CD14-positive monocyte (primary cell): ENCODE measurements around the gene NAB1. TPM values are rescaled to one million over a fixed set of nuclear protein-coding genes. Genes with fewer than 3 reads are reported as not detected.

Source experiments
- DNase-seq, 3 donors: peaks; one replicate each; pipeline ENCODE4 v3.0.0-alpha.2; 2011 to 2022
- H2AFZ ChIP-seq: 2 replicates; pipeline ENCODE4 v1.6.0; 2012; ENCODE audit warnings: mild to moderate bottlenecking, low read depth, low read length, inconsistent platforms; ENCODE audit not compliant: insufficient read depth, poor library complexity, severe bottlenecking
- H3K27ac ChIP-seq, 2 donors: 1 replicate in 1 of 2; 2 replicates in 1 of 2; pipeline ENCODE4 v1.5.1; 2012 to 2013; ENCODE audit warnings: low read length in 2 of 2, control low read depth in 1 of 2, inconsistent platforms in 1 of 2, low read depth in 1 of 2, mild to moderate bottlenecking in 1 of 2
- H3K27me3 ChIP-seq, 2 donors: one replicate each; pipeline versions ENCODE4 v1.6.0 to v1.6.1; 2011 to 2013; ENCODE audit warnings: low read length in 2 of 2; ENCODE audit not compliant: control insufficient read depth in 2 of 2, insufficient read depth in 2 of 2
- H3K36me3 ChIP-seq, 2 donors: replicated peaks in 1 of 2; 1 replicate in 1 of 2; 2 replicates in 1 of 2; pipeline versions ENCODE4 v1.5.1 to v1.6.1; 2012 to 2013; ENCODE audit warnings: low read length in 2 of 2, control low read depth in 1 of 2, inconsistent platforms in 1 of 2, mild to moderate bottlenecking in 1 of 2; ENCODE audit not compliant: insufficient read depth in 2 of 2, control insufficient read depth in 1 of 2
- H3K4me1 ChIP-seq, 2 donors: 1 replicate in 1 of 2; 2 replicates in 1 of 2; pipeline versions ENCODE4 v1.5.1 to v1.6.1; 2012 to 2013; ENCODE audit warnings: low read length in 2 of 2, control low read depth in 1 of 2, inconsistent platforms in 1 of 2, mild to moderate bottlenecking in 1 of 2, moderate library complexity in 1 of 2; ENCODE audit not compliant: insufficient read depth in 2 of 2, control insufficient read depth in 1 of 2
- H3K4me2 ChIP-seq: replicated peaks from 2 replicates; pipeline ENCODE3; 2012; ENCODE audit warnings: low read length, moderate library complexity, mild to moderate bottlenecking; ENCODE audit not compliant: poor library complexity, severe bottlenecking; ENCODE audit errors: extremely low read depth
- H3K4me3 ChIP-seq, 3 experiments: fragments of 200-600 bp in 1 of 3; sonication (generic) in 1 of 3; replicated peaks in 1 of 3; 1 replicate in 2 of 3; 2 replicates in 1 of 3; pipeline ENCODE4 v1.5.1; 2011 to 2013; ENCODE audit warnings: low read length in 3 of 3, mild to moderate bottlenecking in 3 of 3, control low read depth in 2 of 3, low read depth in 2 of 3, inconsistent platforms in 1 of 3, moderate library complexity in 1 of 3
- H3K79me2 ChIP-seq: 2 replicates; pipeline ENCODE4 v1.6.0; 2012; ENCODE audit warnings: mild to moderate bottlenecking, control low read depth, inconsistent platforms, low read length, moderate library complexity; ENCODE audit not compliant: insufficient read depth
- H3K9ac ChIP-seq: 2 replicates; pipeline ENCODE4 v1.6.0; 2017; ENCODE audit warnings: low read length, mild to moderate bottlenecking; ENCODE audit not compliant: insufficient read depth, poor library complexity, severe bottlenecking
- H3K9me3 ChIP-seq, 2 donors: replicated peaks in 1 of 2; 1 replicate in 1 of 2; 2 replicates in 1 of 2; pipeline versions ENCODE4 v1.5.1 to v1.6.1; 2012 to 2013; ENCODE audit warnings: low read length in 2 of 2, control low read depth in 1 of 2; ENCODE audit not compliant: control insufficient read depth in 1 of 2, insufficient read depth in 1 of 2
- H4K20me1 ChIP-seq: 2 replicates; pipeline ENCODE4 v1.6.0; 2012; ENCODE audit warnings: mild to moderate bottlenecking, low read length, control low read depth, moderate library complexity; ENCODE audit not compliant: insufficient read depth
- H3K27ac Mint-ChIP-seq, 7 donors: one replicate each; pipeline ENCODE4 v1.8.0; 2020; ENCODE audit warnings: mild to moderate bottlenecking in 7 of 7, mixed read lengths in 7 of 7, moderate library complexity in 6 of 7, inconsistent platforms in 2 of 7
- H3K27me3 Mint-ChIP-seq, 3 donors: one replicate each; pipeline ENCODE4 v1.8.0; 2021 to 2022; ENCODE audit warnings: low read depth in 3 of 3, mild to moderate bottlenecking in 3 of 3, mixed read lengths in 3 of 3, moderate library complexity in 3 of 3, inconsistent platforms in 1 of 3
- H3K36me3 Mint-ChIP-seq, 2 donors: one replicate each; pipeline ENCODE4 v1.8.0; 2020; ENCODE audit warnings: mixed read lengths in 2 of 2, inconsistent platforms in 1 of 2, mild to moderate bottlenecking in 1 of 2
- H3K4me1 Mint-ChIP-seq: one replicate; pipeline ENCODE4 v1.8.0; 2020; ENCODE audit warnings: mild to moderate bottlenecking, mixed read lengths
- H3K4me3 Mint-ChIP-seq, 2 donors: one replicate each; pipeline ENCODE4 v1.8.0; 2020; ENCODE audit warnings: mild to moderate bottlenecking in 2 of 2, mixed read lengths in 2 of 2, moderate library complexity in 1 of 2
- H3K9me3 Mint-ChIP-seq, 7 donors: one replicate each; pipeline ENCODE4 v1.8.0; 2020 to 2022; ENCODE audit warnings: mixed read lengths in 7 of 7, mild to moderate bottlenecking in 6 of 7, moderate library complexity in 6 of 7, inconsistent platforms in 2 of 7
- WGBS: methylation state at CpG from one replicate; pipeline ENCODE4 v1.1.5; 2013; ENCODE audit warnings: missing lambda C conversion rate; ENCODE audit not compliant: insufficient coverage; 5-methylcytosine and 5-hydroxymethylcytosine counted together
- intact Hi-C, 2 donors: fragments of 100-400 bp; cut with micrococcal nuclease; formaldehyde crosslinking; loops; one replicate each; pipeline versions ENCODE4 v1.15.0 to v1.15.1; 2023
- polyA plus RNA-seq, 3 donors: library from polyadenylated mRNA; depleted of rRNA in 1 of 3; unstranded in 2 of 3; stranded (reverse) in 1 of 3; fragments of 300-500 nt in 2 of 3; fragments of >200 nt in 1 of 3; fragmentation: Illumina TruSeq in 2 of 3; gene quantifications; 1 replicate in 2 of 3; 2 replicates in 1 of 3; pipeline ENCODE4 v1.2.3, GENCODE V29; 2012 to 2021
- TF ChIP-seq, protein P1 (sequence below): fragments of 200-600 bp; IDR thresholded peaks from one replicate; pipeline ENCODE4 v1.8.0; 2022; ENCODE audit warnings: antibody characterized with exemption, mild to moderate bottlenecking

Gene NAB1
- polyA plus RNA-seq, 3 donors, result 2.9 to 15.5 (median 3.1) TPM

DNA sequence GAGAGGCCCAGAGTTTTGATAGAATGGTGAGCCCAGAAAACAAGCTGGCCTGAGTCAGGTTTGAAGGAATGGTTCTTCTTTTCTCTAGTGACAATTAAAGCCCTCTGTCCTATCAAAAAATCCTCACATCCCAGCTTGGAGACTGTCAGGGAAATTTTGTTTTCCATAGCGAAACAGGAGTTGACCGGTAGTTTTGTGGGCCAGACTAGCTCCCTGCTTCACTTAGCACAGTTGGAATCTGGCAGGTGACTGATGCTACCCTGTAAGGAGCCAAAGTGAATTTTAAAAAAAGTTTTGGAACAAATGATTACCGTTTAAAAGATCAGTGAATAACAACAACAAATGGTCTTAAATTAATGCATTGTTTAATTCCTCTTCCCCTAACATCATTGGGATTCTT, 6.7 kb downstream of the NAB1 start:
- Histone ChIP-seq H4K20me1 (peaks cover 92% of the 10 kb centered on the region), H3K9me3 (no peaks in the 10 kb centered on the region), H2AFZ (no peak overlapping the region), H3K4me1 (peaks cover 5 to 11% of the 10 kb centered on the region in 2 donors), H3K27me3 (no peaks in the 10 kb centered on the region), H3K4me3 (no peak overlapping the region), H3K79me2 (peaks cover 99% of the 10 kb centered on the region), H3K4me2 (no peak overlapping the region), H3K9ac (no peak overlapping the region), H3K36me3 (peaks cover 18 to 19% of the 10 kb centered on the region in 2 donors), H3K27ac (peak overlapping the region in 1 of 2 donors; percentile 37)
- no peak for DNase-seq
- TF ChIP-seq, protein P1, sequence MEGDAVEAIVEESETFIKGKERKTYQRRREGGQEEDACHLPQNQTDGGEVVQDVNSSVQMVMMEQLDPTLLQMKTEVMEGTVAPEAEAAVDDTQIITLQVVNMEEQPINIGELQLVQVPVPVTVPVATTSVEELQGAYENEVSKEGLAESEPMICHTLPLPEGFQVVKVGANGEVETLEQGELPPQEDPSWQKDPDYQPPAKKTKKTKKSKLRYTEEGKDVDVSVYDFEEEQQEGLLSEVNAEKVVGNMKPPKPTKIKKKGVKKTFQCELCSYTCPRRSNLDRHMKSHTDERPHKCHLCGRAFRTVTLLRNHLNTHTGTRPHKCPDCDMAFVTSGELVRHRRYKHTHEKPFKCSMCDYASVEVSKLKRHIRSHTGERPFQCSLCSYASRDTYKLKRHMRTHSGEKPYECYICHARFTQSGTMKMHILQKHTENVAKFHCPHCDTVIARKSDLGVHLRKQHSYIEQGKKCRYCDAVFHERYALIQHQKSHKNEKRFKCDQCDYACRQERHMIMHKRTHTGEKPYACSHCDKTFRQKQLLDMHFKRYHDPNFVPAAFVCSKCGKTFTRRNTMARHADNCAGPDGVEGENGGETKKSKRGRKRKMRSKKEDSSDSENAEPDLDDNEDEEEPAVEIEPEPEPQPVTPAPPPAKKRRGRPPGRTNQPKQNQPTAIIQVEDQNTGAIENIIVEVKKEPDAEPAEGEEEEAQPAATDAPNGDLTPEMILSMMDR, result no peak
- Mint-ChIP-seq H3K36me3 (peaks cover 15 to 20% of the 10 kb centered on the region in 2 donors), H3K4me1 (peaks cover 21% of the 10 kb centered on the region), H3K4me3 (no peak overlapping the region), H3K27ac (peak overlapping the region in 3 of 7 donors; percentile 34 to 67 (median 51)), H3K9me3 (peaks cover 0 to 1% (median 0%) of the 10 kb centered on the region in 7 donors), H3K27me3 (peaks cover 0 to 1% (median 0%) of the 10 kb centered on the region in 3 donors)
- intact Hi-C loops, result no loop called here
- WGBS, result no CpG with 5 or more reads among the region's 3 CpGs

DNA sequence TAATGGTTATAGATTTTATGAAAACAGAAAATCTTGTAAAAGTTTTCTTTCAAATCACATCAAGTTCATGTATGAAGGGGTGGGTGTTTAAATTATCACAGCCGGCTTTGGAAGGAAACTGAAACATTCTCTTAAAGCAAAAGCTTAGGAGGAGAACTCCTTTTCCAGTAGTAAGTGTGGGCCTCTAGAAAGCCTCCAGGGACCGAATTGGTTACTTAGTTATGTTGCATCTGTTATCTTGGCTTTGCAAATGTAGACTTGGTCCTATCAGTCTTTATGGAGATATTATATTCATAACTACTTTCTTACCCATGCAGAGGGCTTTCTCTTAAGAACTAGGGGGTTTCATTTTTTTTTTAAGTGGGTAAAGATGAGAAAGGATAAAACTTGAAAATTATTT, 7.4 kb downstream of the NAB1 start:
- whole genome bisulfite sequencing, result no CpG with 5 or more reads among the region's 2 CpGs
- TF ChIP-seq, protein P1, result no peak
- Histone ChIP-seq H3K9ac (no peak overlapping the region), H3K27ac (peak overlapping the region in 1 of 2 donors; percentile 37), H3K9me3 (no peaks in the 10 kb centered on the region), H3K79me2 (peaks cover 99% of the 10 kb centered on the region), H3K4me3 (no peak overlapping the region), H4K20me1 (peaks cover 94% of the 10 kb centered on the region), H3K36me3 (peaks cover 19 to 25% of the 10 kb centered on the region in 2 donors), H3K4me1 (peaks cover 2 to 3% of the 10 kb centered on the region in 2 donors), H3K27me3 (no peaks in the 10 kb centered on the region), H2AFZ (no peak overlapping the region), H3K4me2 (no peak overlapping the region)
- Mint-ChIP-seq H3K4me3 (no peak overlapping the region), H3K27me3 (peaks cover 0 to 1% (median 0%) of the 10 kb centered on the region in 3 donors), H3K4me1 (peaks cover 15% of the 10 kb centered on the region), H3K9me3 (peaks cover 0 to 1% (median 0%) of the 10 kb centered on the region in 7 donors), H3K27ac (peak overlapping the region in 3 of 7 donors; percentile 12 to 43 (median 15)), H3K36me3 (peaks cover 20 to 22% of the 10 kb centered on the region in 2 donors)
- DNase-seq, result no peak
- intact Hi-C loops, result no loop called here
